GM21723 (cell line): ENCODE results near the gene L3MBTL4.

Experiments used
- ATAC-seq: cut with Tn5 transposase; IDR thresholded peaks from one replicate; pipeline ENCODE4 v1.9.1; 2021; ENCODE audit warnings: mild to moderate bottlenecking, moderate library complexity; ENCODE audit not compliant: unreplicated experiment

Gene L3MBTL4

GRCh38 chr18:5937121-5937520 is 477.6 kb downstream of the L3MBTL4 start:
- no peak for ATAC-seq

GRCh38 chr18:5930789-5931188 is 483.9 kb downstream of the L3MBTL4 start:
- ATAC-seq = no peak

- ATAC-seq = no peak
Measured at GRCh38 chr18:5918205-5918858, 496.4 kb downstream of the L3MBTL4 start.

- no peak for ATAC-seq
Measured at GRCh38 chr18:5914951-5915350, 499.8 kb downstream of the L3MBTL4 start.

GRCh38 chr18:5914016-5914415 is 500.7 kb downstream of the L3MBTL4 start:
- ATAC-seq = no peak

GRCh38 chr18:5912566-5912965 is 502.1 kb downstream of the L3MBTL4 start:
- ATAC-seq = no peak

GRCh38 chr18:5909125-5909524 is 505.6 kb downstream of the L3MBTL4 start:
- no peak for ATAC-seq
